T1000 (cell line): ENCODE measurements around the gene CNIH3.

Experiments used
- DNase-seq: peaks from one replicate; lab custom pipeline; 2025; ENCODE audit warnings: mixed read lengths; lab: John Stamatoyannopoulos, UW

The CNIH3 gene

GRCh38 chr1:224721000-224721399 is 104.9 kb downstream of the CNIH3 start:
- DNase-seq: no peak

- DNase-seq: no peak
Measured at GRCh38 chr1:224722838-224723237, 106.7 kb downstream of the CNIH3 start.

- no peak for DNase-seq
Measured at GRCh38 chr1:224724566-224724965, 108.4 kb downstream of the CNIH3 start.

GRCh38 chr1:224726441-224727182 is 110.5 kb downstream of the CNIH3 start:
- DNase-seq: peak; percentile 49

GRCh38 chr1:224727351-224728289 is 111.5 kb downstream of the CNIH3 start:
- no peak for DNase-seq

GRCh38 chr1:224730540-224730939 is 114.4 kb downstream of the CNIH3 start:
- no peak for DNase-seq

- no peak for DNase-seq
Measured at GRCh38 chr1:224730965-224731364, 114.8 kb downstream of the CNIH3 start.

- DNase-seq: no peak
Measured at GRCh38 chr1:224731633-224732032, 115.5 kb downstream of the CNIH3 start.

- DNase-seq: no peak
Measured at GRCh38 chr1:224732377-224733026, 116.4 kb downstream of the CNIH3 start.

- DNase-seq: peak; percentile 32
Measured at GRCh38 chr1:224733027-224733911, 117.2 kb downstream of the CNIH3 start.

- DNase-seq: no peak
Measured at GRCh38 chr1:224734261-224734935, 118.3 kb downstream of the CNIH3 start.

- DNase-seq: no peak
Measured at GRCh38 chr1:224735159-224735558, 119.0 kb downstream of the CNIH3 start.

GRCh38 chr1:224736619-224737352 is 120.7 kb downstream of the CNIH3 start:
- peak; percentile 7 for DNase-seq

GRCh38 chr1:224737353-224737727 is 121.2 kb downstream of the CNIH3 start:
- DNase-seq: no peak

GRCh38 chr1:224739303-224739996 is 123.3 kb downstream of the CNIH3 start:
- no peak for DNase-seq

- no peak for DNase-seq
Measured at GRCh38 chr1:224739997-224740684, 124.0 kb downstream of the CNIH3 start.

- DNase-seq: no peak
Measured at GRCh38 chr1:224740685-224741052, 124.6 kb downstream of the CNIH3 start.

GRCh38 chr1:224742349-224742748 is 126.2 kb downstream of the CNIH3 start:
- no peak for DNase-seq

- no peak for DNase-seq
Measured at GRCh38 chr1:224743608-224744164, 127.6 kb downstream of the CNIH3 start.
